DND-41 (cell line): Measurements from ENCODE around the gene LRRC37A3.
A peak's percentile ranks its signal among the peaks of the same experiment; 100 is the strongest.
"Not testable (repeated sequence)": the region's sequence is repeated elsewhere in the genome, so short reads cannot be mapped to it uniquely, and the experiment has no call there.

Experiments used
- ATAC-seq: fragments of 200-7000 bp; cut with Tn5 transposase; 3 replicates; pipeline ENCODE4 v1.9.1; 2021; ENCODE audit warnings: low read depth; ENCODE audit not compliant: insufficient read depth
- DNase-seq: peaks from one replicate; pipeline ENCODE4 v3.0.0-alpha.2; 2020
- H2AFZ ChIP-seq: 2 replicates; pipeline ENCODE4 v1.6.0; 2012; ENCODE audit warnings: low read depth, low read length
- H3K27ac ChIP-seq: 2 replicates; pipeline ENCODE4 v1.5.1; 2012; ENCODE audit warnings: low read length, inconsistent platforms
- H3K27me3 ChIP-seq: fragments of 200-600 bp; sonication (generic); 2 replicates; pipeline ENCODE4 v1.6.0; 2012; ENCODE audit warnings: low read length, mild to moderate bottlenecking, inconsistent platforms; ENCODE audit not compliant: insufficient read depth, poor library complexity
- H3K36me3 ChIP-seq: 2 replicates; pipeline ENCODE4 v1.5.1; 2012; ENCODE audit warnings: low read length, inconsistent platforms; ENCODE audit not compliant: insufficient read depth
- H3K4me1 ChIP-seq: 2 replicates; pipeline ENCODE4 v1.5.1; 2012; ENCODE audit warnings: mild to moderate bottlenecking, low read length; ENCODE audit not compliant: insufficient read depth
- H3K4me2 ChIP-seq: 2 replicates; pipeline ENCODE4 v1.6.0; 2012; ENCODE audit warnings: mild to moderate bottlenecking, moderate library complexity, low read length, inconsistent platforms; ENCODE audit not compliant: insufficient read depth
- H3K4me3 ChIP-seq, 2 experiments: fragments of 200-600 bp in 1 of 2; shearing (Covaris generic) in 1 of 2; 2 replicates each; pipeline ENCODE4 v1.5.1; 2012 to 2016; ENCODE audit warnings: inconsistent platforms in 2 of 2, low read length in 2 of 2, mild to moderate bottlenecking in 2 of 2, low read depth in 1 of 2, moderate library complexity in 1 of 2
- H3K79me2 ChIP-seq: 2 replicates; pipeline ENCODE4 v1.6.0; 2012; ENCODE audit warnings: low read length, inconsistent platforms; ENCODE audit not compliant: insufficient read depth
- H3K9ac ChIP-seq: 2 replicates; pipeline ENCODE4 v1.6.0; 2012; ENCODE audit warnings: low read depth, mild to moderate bottlenecking, inconsistent platforms, low read length, moderate library complexity
- H3K9me3 ChIP-seq: 2 replicates; pipeline ENCODE4 v1.5.1; 2012; ENCODE audit warnings: low read length, moderate library complexity, mild to moderate bottlenecking, inconsistent platforms; ENCODE audit not compliant: insufficient read depth, severe bottlenecking
- H4K20me1 ChIP-seq: 2 replicates; pipeline ENCODE4 v1.6.0; 2012; ENCODE audit warnings: low read length; ENCODE audit not compliant: insufficient read depth
- CTCF ChIP-seq: IDR thresholded peaks from 2 replicates; pipeline ENCODE4 v1.5.1; 2012; ENCODE audit warnings: borderline replicate concordance, low read length, moderate library complexity, mild to moderate bottlenecking; ENCODE audit not compliant: poor library complexity, severe bottlenecking; ENCODE audit errors: extremely low read depth

LRRC37A3 gene

GRCh38 chr17:64932850-64933249, 13.6 kb upstream of the LRRC37A3 start:
- H3K9me3 ChIP-seq, H3K4me3 ChIP-seq, H3K4me1 ChIP-seq, H2AFZ ChIP-seq, ATAC-seq, H3K79me2 ChIP-seq, H3K9ac ChIP-seq, H3K4me2 ChIP-seq, H3K27ac ChIP-seq, DNase-seq, H3K27me3 ChIP-seq, H3K36me3 ChIP-seq, H4K20me1 ChIP-seq: not testable (repeated sequence)

DNA sequence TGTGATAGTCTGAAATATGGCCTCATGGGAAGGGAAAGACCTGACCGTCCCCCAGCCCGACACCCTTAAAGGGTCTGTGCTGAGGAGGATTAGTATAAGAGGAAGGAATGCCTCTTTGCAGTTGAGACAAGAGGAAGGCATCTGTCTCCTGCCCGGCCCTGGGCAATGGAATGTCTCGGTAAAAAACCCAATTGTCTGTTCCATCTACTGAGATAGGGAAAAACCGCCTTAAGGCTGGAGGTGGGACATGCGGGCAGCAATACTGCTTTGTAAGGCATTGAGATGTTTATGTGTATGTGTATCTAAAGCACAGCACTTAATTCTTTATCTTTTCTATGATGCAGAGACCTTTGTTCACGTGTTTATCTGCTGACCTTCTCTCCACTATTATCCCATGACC, 11.1 kb upstream of the LRRC37A3 start:
- ATAC-seq, H3K27ac ChIP-seq, H3K27me3 ChIP-seq, H3K9me3 ChIP-seq, DNase-seq, H3K9ac ChIP-seq, H4K20me1 ChIP-seq, H3K4me1 ChIP-seq, H2AFZ ChIP-seq, H3K36me3 ChIP-seq, H3K79me2 ChIP-seq, H3K4me3 ChIP-seq, H3K4me2 ChIP-seq: not testable (repeated sequence)

- H3K9me3 ChIP-seq, H3K36me3 ChIP-seq, H2AFZ ChIP-seq, H4K20me1 ChIP-seq, H3K9ac ChIP-seq, H3K79me2 ChIP-seq, H3K4me2 ChIP-seq, H3K4me1 ChIP-seq, H3K4me3 ChIP-seq, H3K27me3 ChIP-seq, H3K27ac ChIP-seq: not testable (repeated sequence)
- ATAC-seq (peak; percentile 81), DNase-seq (peak; percentile 54)
These were observed 10.3 kb upstream of the LRRC37A3 start for GRCh38 chr17:64929419-64930209.

DNA sequence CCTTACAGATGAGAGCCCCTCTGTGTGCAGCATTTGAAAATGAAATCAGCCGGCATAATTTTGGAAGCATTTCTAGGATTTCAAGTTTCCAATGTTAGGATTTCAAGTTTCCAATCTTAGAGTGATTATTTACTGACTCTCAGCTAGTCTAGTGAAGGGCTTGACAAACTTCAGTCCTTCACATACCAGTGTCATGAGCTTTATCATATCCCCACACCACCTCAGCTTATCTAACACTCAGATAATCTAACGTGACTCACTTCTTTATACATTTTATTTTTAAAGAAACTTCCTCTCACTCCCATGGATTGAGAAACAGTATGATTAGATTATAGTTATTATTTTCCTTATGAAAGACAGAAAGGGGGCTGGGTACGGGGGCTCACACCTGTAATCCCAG, 9.4 kb upstream of the LRRC37A3 start:
- H3K79me2 ChIP-seq, H3K36me3 ChIP-seq, ATAC-seq, DNase-seq, H3K4me3 ChIP-seq, H3K9ac ChIP-seq, H2AFZ ChIP-seq, H3K27ac ChIP-seq, H3K9me3 ChIP-seq, H3K27me3 ChIP-seq, H3K4me1 ChIP-seq, H4K20me1 ChIP-seq, H3K4me2 ChIP-seq: not testable (repeated sequence)

DNA sequence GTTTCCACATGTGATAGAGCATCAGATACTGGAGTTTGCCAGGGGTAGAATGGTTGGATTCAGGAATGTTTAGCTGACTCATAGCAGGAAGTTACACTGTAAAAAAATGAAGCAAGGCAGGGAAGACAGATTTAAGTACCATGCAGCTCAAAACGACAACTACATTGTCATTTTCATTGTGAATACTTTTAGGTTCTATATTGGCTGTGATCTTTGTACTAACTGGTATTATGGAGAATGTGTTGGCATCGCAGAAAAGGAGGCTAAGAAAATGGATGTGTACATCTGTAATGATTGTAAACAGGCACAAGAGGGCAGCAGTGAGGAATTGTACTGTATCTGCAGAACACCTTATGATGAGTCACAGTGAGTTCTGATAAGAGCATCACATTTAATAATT, 8.2 kb upstream of the LRRC37A3 start:
- H3K4me3 ChIP-seq, H3K9ac ChIP-seq, H3K9me3 ChIP-seq, H3K27ac ChIP-seq, H3K4me2 ChIP-seq, H3K79me2 ChIP-seq, H3K36me3 ChIP-seq, H4K20me1 ChIP-seq, H3K27me3 ChIP-seq: not testable (repeated sequence)
- Histone ChIP-seq H3K4me1 (peaks cover 17% of the 10 kb centered on the region), H2AFZ (peak overlapping the region; percentile 63; the same call in 1 of the 2 replicates)
- peak; percentile 84 for ATAC-seq
- TF ChIP-seq CTCF = peak; percentile 62
- DNase-seq = peak; percentile 73

GRCh38 chr17:64926430-64926829, 7.2 kb upstream of the LRRC37A3 start:
- H3K79me2 ChIP-seq, H3K9ac ChIP-seq, H3K4me3 ChIP-seq, H2AFZ ChIP-seq, H3K36me3 ChIP-seq, H3K9me3 ChIP-seq, H3K27me3 ChIP-seq, ATAC-seq, H3K4me2 ChIP-seq, H4K20me1 ChIP-seq, H3K27ac ChIP-seq, DNase-seq: not testable (repeated sequence)
- H3K4me1 ChIP-seq = peaks cover 18% of the 10 kb centered on the region

GRCh38 chr17:64925244-64925643, 6.0 kb upstream of the LRRC37A3 start:
- not testable (repeated sequence) for H3K4me2 ChIP-seq, H2AFZ ChIP-seq, H3K27me3 ChIP-seq, H3K9me3 ChIP-seq, H4K20me1 ChIP-seq, H3K4me3 ChIP-seq, H3K27ac ChIP-seq, ATAC-seq, DNase-seq, H3K36me3 ChIP-seq, H3K79me2 ChIP-seq, H3K9ac ChIP-seq
- H3K4me1 ChIP-seq = peaks cover 22% of the 10 kb centered on the region
